GM21786 (cell line): Measurements from ENCODE around the gene APOF.
"Not testable (repeated sequence)": the region's sequence is repeated elsewhere in the genome, so short reads cannot be mapped to it uniquely, and the experiment has no call there.

Experiments
- ATAC-seq: cut with Tn5 transposase; IDR thresholded peaks from one replicate; pipeline ENCODE4 v1.9.1; 2021; ENCODE audit not compliant: unreplicated experiment

APOF gene

DNA sequence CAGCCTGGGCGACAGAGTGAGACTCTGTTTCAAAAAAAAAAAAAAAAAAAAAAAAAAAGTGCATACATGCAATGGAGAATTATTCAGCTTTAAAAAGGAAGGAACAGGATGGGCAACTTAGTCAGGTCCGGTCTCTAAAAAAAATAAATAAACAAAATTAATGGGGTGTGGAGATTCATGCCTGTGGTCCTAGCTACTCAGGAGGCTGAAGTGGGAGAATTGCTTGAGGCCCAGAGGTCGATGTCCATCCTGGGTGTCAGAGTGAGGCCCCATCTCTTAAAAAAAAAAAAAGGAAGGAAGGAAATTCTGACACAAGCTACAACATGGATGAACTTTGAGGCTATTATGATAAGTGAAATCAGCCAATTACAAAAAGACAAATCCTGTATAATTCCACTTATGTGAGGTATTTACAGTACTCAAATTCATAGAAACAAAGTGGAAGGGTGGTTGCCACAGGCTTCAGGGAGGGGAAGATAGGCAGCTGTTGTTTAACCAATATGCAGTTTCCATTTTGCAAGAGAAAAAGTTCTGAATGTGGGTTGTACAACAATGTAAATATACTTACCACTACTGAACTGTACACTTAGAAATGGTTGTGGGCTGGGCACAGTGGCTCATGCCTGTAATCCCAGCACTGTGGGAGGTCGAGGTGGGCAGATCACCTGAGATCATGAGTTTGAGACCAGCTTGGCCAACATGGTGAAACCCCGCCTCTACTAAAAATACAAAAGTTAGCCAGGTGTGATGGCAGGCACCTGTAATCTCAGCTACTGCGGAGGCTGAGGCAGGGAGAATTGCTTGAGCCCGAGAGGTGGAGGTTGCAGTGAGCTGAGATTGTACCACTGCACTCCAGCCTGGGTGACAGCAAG is 12.3 kb upstream of the APOF start:
- ATAC-seq: no peak

DNA sequence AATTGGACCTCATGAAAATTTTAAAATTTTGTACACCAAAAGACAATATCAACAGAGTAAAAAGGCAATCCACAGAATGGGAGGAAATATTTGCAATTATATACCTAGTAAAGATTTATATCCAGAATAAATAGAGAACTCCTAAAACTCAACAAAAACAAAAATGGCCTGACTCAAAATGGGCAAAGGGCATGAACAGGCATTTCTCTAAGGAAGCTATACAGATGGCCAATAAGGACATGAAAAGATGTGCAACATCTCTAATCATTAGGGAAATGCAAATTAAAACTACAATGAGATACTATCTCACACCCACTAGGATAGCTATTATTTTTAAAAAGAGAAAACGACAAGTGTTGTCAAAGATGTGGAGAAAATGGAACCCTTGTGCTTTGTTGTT is 10.9 kb upstream of the APOF start:
- ATAC-seq: no peak

DNA sequence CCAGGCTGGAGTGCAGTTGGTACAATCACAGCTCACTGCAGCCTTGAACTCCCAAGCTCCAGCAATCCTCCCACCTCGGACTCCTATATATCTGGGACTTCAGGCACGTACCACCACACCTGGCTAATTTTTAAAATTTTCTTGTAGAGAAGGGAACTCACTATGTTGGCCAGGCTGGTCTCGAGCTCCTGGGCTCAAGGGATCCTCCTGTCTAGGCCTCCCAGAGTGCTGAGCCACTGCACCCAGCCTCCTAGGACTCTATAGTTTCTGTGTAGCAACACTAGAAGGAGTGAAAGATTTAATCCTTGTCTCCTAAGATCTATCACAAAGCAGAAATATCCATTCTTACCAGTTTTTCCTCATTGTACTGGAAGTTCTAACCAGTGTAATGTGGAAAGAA is 4.3 kb upstream of the APOF start:
- ATAC-seq: no peak

DNA sequence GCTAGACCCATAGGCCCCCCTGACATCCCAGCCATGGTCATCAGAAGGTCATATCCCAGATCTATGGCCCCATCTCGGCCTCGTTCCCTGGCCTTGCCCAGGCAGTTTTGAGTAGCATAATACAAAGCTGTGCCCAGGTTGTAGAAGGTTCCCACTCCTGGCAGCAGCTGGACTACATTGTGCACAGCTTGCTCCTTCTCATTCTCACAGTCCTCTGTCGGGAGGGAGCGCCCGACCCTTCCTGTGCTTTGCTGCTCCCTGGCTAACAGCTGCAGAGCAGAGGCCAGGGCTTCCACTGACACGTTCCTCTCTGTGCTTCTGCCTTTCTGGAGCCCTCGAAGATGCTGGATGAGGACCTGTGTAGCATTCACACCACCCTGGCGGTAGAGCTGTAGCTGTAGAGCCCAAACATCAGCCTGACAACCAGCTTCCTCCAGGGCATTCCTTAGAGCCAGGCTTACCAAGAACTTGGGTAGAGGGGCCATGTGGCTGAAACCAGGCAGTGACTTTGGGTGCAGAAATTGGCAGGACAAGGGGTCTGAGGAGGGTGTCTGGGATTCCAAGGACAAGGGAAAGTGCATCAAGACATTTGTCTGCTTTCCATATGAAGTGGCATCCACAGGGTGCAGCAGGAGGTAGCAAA is 1.0 kb downstream of the APOF start:
- no peak for ATAC-seq

DNA sequence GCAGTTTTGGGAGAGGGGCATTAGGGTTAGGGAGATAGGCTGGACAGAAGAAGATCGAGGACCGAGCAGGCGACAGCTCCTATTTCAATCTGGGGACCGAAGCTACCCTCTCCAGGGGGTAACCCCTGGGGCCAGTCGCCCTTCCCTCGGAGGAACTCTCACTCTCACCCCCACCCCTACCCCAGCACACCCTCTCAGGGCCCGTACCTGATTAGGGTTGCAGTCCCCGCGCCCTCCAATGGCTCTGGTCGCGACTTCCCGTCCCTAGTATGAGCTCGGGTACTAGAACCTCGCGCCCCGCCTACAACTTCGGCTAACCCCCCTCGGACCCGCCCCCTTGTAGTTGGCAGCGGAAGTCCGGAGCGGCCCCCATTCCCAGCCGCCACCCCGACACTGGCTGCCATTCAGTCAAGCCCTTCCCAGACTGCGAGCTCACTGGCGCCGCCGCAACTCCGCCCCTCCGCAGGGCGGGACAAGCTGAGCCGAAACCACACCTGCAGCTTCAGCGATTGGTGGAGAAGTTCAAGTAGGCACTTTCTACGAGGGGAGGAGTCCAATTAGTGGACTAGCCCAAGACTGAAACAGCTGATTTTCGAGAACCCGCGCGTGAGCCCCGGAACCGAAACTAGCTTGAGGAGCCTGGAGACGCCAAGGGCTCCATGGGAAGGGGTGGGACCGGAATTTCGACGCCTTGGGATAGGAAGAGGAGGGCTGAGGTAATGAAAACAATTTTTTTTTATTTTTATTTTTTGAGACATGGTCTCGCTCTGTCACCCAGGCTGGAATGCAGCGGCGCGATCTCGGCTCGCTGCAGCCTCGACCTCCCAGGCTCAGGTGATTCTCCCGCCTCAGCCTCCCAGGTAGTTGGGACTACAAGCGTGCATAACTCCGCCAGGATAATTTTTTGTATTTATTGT is 2.5 kb downstream of the APOF start, which contains the start of gene STAT2:
TSS of gene STAT2 (minus strand) at position 257 of the 917 bp plus-strand sequence. CDS start 3,536 bp downstream, outside the sequence.
- ATAC-seq: peak; percentile 92

DNA sequence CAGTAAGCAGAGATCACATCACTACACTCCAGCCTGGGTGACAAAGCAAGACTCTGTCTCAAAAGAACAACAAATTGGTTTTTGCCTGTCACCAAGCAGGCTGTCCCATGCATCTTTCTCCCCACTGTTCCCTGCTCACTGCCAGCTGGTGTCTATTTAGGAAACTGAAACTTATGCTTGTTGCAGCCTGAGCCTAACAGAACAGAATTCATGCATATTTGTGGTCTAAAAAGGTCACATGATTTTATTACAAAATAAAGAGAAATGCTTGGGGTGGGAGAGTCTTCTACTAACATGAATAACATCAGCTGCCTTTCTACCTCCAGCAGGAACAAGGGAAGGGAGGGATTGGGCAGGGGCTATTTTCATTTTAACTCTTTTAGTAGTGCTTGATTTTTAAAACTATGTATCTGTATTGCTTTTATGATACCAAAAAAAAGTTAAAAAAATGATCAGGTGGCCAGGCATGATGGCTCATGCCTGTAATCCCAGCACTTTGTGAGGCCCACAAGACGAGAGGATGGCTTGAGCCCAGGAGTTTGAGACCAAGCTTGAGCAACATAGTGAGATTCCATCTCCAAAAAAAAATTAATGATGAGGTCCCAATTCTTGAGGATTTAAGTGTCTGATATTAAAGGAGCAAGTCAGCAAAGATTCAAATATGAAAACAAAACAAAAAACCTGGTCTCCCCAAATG is 3.7 kb downstream of the APOF start:
- ATAC-seq: no peak

DNA sequence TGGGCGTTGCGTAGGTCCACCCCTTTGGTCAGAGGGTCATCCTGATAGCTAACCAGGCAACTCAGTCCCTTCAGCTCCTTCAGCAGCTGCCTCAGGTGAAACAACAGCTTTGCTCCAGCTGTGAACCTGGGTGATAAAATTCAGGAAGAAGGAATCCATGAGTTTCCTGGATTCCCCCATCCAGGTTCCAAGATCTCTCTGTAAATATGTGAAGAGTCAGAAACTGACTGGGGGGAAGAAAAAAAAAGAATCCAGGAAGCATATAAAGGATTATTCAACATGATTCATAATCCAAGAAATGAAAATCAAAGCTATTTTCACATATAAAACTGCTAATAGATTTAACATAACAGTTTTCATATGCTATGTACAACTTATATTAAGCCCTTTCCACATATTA is 11.3 kb downstream of the APOF start:
- no peak for ATAC-seq

DNA sequence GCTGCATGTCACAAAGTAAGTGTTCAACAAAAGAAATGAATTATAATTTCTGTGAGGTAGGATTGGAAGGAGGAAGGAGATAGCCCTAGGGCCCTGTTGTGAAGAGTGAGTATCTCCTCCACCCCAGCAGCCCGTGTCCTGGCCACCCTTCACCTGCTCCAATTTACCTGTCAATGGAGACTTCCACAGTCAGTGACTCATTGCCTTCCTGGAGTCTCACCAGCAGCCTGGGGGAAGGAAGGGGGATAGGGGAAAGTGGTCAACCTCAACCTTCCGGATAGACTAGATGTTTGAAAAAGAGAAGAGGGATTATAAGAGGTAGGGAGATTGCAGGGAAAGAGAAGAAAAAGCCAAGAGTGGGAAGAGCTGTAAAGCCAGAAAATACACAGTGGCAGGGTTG is 12.0 kb downstream of the APOF start:
- ATAC-seq: no peak

DNA sequence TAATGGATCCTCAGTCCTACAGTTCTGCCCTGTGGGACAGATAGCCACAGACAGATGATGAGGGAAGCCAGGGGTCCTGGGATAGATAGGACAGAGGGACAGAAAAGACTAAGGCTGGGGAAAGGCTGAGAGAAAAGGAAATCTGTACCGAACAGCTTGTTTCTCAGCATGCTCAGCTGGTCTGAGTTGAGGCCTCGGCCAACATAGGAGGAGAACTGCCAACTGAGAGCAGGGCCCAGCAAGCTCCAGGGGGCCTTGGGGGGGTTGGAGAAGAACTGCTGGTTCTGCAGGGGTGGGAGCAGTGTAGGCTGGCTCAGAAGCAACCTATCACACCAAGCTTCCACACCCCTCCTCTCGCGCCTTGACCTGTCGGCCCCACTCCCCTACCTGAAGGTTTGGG is 13.9 kb downstream of the APOF start:
- ATAC-seq: no peak

DNA sequence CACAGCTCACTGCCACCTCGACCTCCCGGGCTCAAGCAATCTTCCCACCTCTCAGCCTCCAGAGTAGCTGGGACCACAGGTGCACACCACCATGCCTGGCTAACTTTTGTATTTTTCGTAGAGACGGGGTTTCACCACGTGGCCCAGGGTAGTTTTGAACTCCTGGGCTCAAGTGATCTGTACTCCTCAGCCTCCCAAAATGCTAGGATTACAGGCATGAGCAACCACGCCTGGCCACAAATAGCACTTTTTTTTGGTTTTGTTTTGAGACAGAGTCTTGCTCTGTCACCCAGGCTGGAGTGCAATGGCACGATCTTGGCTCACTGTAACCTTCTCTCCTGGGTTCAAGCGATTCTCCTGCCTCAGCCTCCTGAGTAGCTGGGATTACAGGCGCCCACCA is 15.4 kb downstream of the APOF start:
- ATAC-seq: not testable (repeated sequence)

DNA sequence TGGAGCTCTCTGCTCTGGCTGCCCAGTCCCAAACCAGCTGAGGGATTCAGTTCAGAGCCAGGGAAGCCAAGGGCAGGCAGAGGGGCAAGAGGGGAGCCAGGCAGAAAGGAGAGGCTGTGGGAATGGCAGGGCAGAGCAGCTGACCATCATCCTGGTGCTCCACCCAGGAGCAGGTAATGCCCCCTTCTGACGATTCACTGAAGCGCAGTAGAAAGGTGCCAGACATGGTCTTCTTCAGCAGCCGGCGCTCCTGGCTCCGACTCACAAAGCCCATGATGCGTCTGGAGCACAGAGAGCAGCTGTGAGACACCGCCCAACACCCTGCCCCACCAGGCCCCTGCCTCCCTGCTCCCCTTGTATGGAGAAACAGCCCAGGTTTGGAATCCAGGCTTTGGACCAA is 16.0 kb downstream of the APOF start:
- ATAC-seq: no peak

DNA sequence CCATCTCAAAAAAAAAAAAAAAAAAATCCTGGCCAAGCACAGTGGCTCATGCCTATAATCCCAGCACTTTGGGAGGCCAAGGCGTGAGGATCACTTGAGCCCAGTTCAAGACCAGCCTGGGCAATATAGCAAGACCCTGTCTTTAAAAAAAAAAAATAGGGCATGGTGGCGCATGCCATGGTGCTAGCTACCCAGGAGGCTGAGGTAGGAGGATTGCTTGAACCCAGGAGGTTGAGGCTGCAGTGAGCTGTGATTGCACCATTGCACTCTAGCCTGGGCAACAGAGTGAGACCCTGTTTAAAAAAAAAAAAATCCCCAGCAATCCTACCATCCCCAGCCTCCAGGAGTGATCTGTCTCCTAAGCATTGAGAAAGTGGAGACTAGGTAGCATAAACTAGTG is 20.4 kb downstream of the APOF start:
- not testable (repeated sequence) for ATAC-seq

DNA sequence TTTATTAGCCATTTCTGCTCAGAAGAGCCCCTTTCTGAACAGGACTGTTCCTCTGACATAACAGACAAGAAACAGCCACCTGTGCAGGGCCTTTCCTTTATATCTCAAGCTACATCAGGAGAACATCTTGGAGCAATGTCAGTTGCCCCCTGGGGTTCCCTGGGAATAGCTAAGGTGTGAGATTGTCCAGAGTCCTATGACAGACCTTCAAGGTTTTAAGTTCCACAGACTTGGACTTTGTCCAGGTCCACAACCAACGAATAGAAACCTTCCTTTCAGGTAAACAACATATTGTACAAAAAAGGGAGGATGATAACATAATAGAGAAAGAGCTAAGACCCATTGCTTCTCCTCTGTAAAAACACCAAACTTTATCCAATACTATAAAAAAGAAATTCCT is 21.0 kb downstream of the APOF start:
- ATAC-seq: no peak

DNA sequence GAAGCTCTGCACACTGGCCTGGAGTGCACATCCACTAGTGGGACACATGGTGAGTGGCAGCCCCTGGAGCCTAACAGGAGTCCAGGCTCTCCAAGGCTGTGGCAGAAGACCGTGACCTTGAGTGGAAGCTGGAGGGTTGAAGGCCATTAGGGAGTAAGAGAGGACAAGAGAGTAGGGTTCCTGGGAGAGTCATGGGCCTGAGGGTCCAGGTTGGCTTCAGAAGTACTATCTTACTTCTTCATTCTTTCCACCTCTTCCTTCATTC is 23.6 kb downstream of the APOF start:
- ATAC-seq: no peak

DNA sequence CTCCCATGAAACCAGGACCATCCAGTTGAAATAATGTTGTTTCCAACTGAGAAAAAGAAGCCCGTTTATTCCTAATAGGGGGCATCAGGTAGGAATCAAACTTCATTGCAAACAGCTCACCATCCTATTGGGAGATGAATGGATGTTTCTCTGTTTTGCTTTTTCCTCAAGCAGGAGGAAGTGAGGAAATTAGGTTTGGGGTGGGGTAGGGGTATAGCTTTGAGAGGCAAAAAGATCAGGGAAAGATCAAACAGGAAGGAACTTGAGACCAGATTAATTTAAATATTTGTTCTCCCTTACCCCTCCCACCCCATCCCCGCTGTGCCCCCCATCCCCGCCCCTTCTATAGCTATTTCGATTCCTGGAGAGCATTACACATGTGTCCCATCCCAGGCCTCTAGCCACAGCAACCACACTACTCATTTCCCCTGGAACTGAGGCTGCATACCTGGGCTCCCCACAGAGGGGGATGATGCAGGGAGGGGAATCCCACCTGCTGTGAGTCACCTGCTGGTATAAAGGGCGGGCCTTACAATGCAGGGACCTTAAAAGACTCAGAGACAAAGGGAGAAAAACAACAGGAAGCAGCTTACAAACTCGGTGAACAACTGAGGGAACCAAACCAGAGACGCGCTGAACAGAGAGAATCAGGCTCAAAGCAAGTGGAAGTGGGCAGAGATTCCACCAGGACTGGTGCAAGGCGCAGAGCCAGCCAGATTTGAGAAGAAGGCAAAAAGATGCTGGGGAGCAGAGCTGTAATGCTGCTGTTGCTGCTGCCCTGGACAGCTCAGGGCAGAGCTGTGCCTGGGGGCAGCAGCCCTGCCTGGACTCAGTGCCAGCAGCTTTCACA is 24.1 kb downstream of the APOF start, which contains the start of gene IL23A:
TSS of gene IL23A (plus strand) at position 577 of the 850 bp plus-strand sequence. CDS start at position 738, 161 bp downstream.
- ATAC-seq: peak; percentile 41

DNA sequence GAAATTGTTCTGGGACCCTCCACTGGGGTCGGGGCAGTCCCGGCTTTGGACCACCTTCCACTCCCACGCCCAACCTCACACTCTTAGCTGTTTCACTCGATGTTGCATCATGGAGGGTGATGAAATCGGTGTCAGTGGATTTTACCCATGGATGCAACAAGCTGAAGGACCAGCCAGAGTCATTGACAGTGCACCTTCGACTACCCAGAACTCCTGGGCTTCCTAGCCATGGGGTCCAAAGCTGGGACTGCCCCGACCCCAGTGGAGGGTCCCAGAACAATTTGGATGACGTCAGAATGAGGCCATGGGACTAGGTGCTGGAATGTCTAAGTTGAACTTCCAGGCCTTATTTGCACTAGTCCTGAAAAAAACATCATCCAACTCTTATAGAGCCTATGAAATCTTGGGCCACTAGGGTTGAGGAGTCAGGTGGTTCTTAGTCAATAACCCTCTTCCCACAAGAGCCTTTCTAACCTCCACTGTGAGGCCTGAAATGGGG is 24.9 kb downstream of the APOF start:
- no peak for ATAC-seq

DNA sequence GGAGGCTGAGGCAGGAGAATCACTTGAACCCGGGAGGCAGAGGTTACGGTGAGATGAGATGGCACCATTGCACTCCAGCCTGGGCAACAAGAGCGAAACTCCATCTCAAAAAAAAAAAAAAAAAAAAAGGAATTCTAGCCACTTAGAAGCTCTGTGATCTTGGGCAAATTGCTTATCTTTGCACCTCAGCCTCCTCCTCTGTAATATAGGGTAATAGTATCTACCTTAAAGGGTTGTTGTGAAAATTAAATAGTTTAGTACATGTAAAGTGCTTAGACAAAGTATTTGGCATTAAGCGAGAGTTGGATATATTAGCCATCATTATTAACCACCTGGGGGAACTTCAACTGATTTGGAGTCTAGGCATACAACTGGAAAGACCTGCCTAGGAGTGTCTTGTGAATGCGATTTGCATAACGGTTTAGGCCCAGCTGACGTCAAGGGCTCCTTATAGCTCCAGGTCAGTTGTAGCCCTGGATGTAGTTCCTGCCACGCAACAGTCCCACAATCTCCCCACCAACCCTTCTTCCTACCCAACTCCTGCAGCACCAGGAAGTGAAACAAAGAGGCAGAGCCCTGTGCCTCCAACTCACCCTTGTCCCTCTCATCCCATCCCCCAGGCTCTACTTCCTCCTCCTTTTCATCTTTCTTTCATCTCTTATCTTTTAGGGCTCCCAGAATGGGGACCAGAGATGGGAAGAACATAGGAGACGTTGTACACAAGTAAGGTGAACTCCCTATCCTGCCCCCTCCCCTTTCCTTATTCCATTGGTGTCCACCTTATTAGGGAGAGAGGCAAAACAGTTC is 26.1 kb downstream of the APOF start:
- no peak for ATAC-seq

DNA sequence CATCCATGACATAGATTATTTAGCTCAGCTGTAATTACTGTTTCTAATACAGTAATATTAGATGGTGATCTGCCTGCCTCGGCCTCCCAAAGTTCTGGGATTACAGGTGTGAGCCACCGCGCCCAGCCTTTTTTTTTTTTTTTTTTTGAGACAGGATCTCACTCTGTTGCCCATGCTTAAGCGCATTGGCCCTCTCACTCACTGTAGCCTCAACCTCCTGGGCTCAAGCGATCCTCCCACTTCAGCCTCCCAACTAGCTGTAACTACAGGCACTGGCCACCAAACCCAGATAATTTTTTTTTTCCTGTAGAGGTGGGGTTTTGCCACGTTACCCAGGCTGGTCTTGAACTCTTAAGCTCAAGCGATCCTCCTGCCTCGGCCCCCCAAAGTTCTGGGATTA is 27.1 kb downstream of the APOF start:
- not testable (repeated sequence) for ATAC-seq

DNA sequence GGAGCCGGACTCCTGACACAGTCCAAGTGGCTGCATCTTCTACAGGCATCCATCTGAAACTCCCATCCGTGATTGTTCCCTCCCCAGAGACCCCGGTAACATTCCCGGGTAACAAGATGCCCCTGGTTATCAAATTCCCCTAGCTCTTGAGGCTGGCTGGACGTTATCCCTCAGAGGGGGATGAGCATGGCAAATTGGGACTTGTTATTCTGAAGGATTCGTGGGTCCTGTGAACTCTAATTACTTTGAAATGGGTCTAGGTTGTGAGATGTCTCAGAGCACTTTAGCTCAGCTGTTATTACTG is 28.2 kb downstream of the APOF start:
- no peak for ATAC-seq
